Measurements from ENCODE around the gene FBXL20. TPM values are rescaled to one million over a fixed set of nuclear protein-coding genes. Genes with fewer than 3 reads are reported as not detected.

The FBXL20 gene
- total and polyA plus RNA-seq, 10 of the 15 experiments (the other 5 are each of a cell fraction or from before 2014, with no cell fraction given) = 1.2 to 8.3 (median 4.4) TPM

GRCh38 chr17:39305978-39306377, 95.4 kb downstream of the FBXL20 start:
- peak overlapping the region; percentile 11 for H3K27ac ChIP-seq (ENCODE audit: control insufficient read depth, insufficient read depth)
- in situ Hi-C loops (cut with MboI) = no loop called here

DNA sequence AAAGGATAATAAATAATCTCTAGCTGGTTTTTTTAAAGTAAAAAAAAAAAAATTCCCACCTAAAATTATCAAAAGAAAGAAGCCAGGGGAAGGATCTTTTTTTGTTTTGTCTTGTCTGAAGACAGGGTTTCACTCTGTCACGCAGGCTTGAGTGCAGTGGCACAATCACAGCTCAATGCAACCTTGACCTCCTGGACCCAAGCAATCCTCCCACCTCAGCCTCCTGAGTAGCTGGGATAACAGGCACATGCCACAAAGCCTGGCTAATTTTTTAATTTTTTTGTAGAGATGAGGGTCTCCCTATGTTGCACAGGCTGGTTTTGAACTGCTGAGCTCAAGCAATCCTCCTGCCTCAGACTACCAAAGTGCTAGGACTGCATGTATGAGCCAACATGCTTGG, 97.2 kb downstream of the FBXL20 start:
- no peak for DNase-seq (ENCODE audit: low read depth, low spot score)
- POLR2A ChIA-PET = interaction anchor here (1.1 kb wide), 1 partner anchor 60 kb away, joined by 3 read pairs; no protein-coding TSS in a partner anchor
- 89% methylated on average over 1 of the region's 1 CpG for WGBS (ENCODE audit: insufficient coverage, insufficient replicate concordance, low lambda C conversion rate, missing lambda C conversion rate)

More at GRCh38 chr17:39305978-39306377, 95.4 kb downstream of the FBXL20 start:
- H3K9ac ChIP-seq (ENCODE audit: control insufficient read depth, insufficient read depth, low read length) = peak overlapping the region; percentile 16; the same call in 1 of the 2 replicates
- no peaks in the 10 kb centered on the region; a peak in 1 of 4 replicates for H3K36me3 ChIP-seq (ENCODE audit: control insufficient read depth in 2 of 2, insufficient read depth in 2 of 2, low read length in 1 of 2)
- DNase-seq (ENCODE audit: low read depth, low spot score) = no peak
- RAD21 ChIA-PET (ENCODE audit: unreplicated experiment) = no interaction called here
- H3K4me2 ChIP-seq (ENCODE audit: control insufficient read depth, insufficient read depth) = peak overlapping the region; percentile 24
- POLR2A ChIA-PET = interaction anchor here (0.6 kb wide), 1 partner anchor 137 kb away, joined by 3 read pairs; no protein-coding TSS in a partner anchor
- WGBS (ENCODE audit: insufficient coverage, insufficient replicate concordance, low lambda C conversion rate, missing lambda C conversion rate) = 14% methylated on average over 7 of the region's 7 CpGs
- no TSS peak for BruUV-seq (replicated peaks)
- peak; percentile 38 for ATAC-seq
- CTCF ChIA-PET = no interaction called here
- H3K4me3 ChIP-seq = peak overlapping the region; percentile 30; the same call in 1 of the 2 replicates
- no peak overlapping the region; the same call in 1 of the 2 replicates for H2AFZ ChIP-seq (ENCODE audit: control insufficient read depth, low read depth, low read length)
- no peaks in the 10 kb centered on the region for H3K79me2 ChIP-seq (ENCODE audit: control insufficient read depth, insufficient read depth, low read length)
- H3K9me3 ChIP-seq (replicated peaks; ENCODE audit: control insufficient read depth, insufficient read depth, low read length) = no peaks in the 10 kb centered on the region
- intact Hi-C loops (cut with micrococcal nuclease; ENCODE audit: unreplicated experiment) = no loop called here
- SMC1A ChIA-PET (ENCODE audit: uncharacterized antibody, unreplicated experiment) = no interaction called here
- H4K20me1 ChIP-seq (ENCODE audit: control insufficient read depth, insufficient read depth) = no peaks in the 10 kb centered on the region
- TF ChIP-seq BCL11A (IDR thresholded peaks at IDR 0.05; ENCODE audit: low read depth, low read length) (no peak), RAD51 (IDR thresholded peaks at IDR 0.05) (peak; percentile 72), LARP7 (IDR thresholded peaks at IDR 0.05) (no peak)
- TF ChIP-seq, protein P1, sequence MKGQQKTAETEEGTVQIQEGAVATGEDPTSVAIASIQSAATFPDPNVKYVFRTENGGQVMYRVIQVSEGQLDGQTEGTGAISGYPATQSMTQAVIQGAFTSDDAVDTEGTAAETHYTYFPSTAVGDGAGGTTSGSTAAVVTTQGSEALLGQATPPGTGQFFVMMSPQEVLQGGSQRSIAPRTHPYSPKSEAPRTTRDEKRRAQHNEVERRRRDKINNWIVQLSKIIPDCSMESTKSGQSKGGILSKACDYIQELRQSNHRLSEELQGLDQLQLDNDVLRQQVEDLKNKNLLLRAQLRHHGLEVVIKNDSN (IDR thresholded peaks at IDR 0.05; ENCODE audit: borderline replicate concordance, extremely low read length, insufficient read depth, low read depth, low read length) = peak; percentile 31
- peaks cover 18% of the 10 kb centered on the region for H3K4me1 ChIP-seq (ENCODE audit: control insufficient read depth, insufficient read depth, low read length)
- no peaks in the 10 kb centered on the region for H3K27me3 ChIP-seq (replicated peaks in 1 of 2; ENCODE audit: control insufficient read depth in 2 of 2, insufficient read depth in 2 of 2, low read length in 1 of 2)
- no peak for FAIRE-seq

More for the DNA sequence above, 97.2 kb downstream of the FBXL20 start:
- H3K9ac ChIP-seq (ENCODE audit: control insufficient read depth, insufficient read depth, low read length) = no peak overlapping the region
- H4K20me1 ChIP-seq (ENCODE audit: control insufficient read depth, insufficient read depth) = no peaks in the 10 kb centered on the region
- no peaks in the 10 kb centered on the region; a peak in 2 of 4 replicates for H3K36me3 ChIP-seq (ENCODE audit: control insufficient read depth in 2 of 2, insufficient read depth in 2 of 2, low read length in 1 of 2)
- TF ChIP-seq POLR2A (IDR thresholded peaks at IDR 0.05; ENCODE audit: low read depth, low read length) = no peak
- in situ Hi-C loops (cut with MboI) (no loop called here), intact Hi-C loops (cut with micrococcal nuclease; ENCODE audit: unreplicated experiment) (no loop called here)
- H3K4me3 ChIP-seq = no peak overlapping the region
- no peaks in the 10 kb centered on the region for H3K79me2 ChIP-seq (ENCODE audit: control insufficient read depth, insufficient read depth, low read length)
- ChIA-PET SMC1A (ENCODE audit: uncharacterized antibody, unreplicated experiment) (interaction anchor here (0.7 to 0.8 kb wide), 2 partner anchors 20 to 232 kb away, joined by 3 read pairs; no protein-coding TSS in a partner anchor), RAD21 (ENCODE audit: unreplicated experiment) (no interaction called here), CTCF (no interaction called here)
- BruUV-seq (replicated peaks) = no TSS peak
- FAIRE-seq (no peak), ATAC-seq (no peak)
- H3K4me1 ChIP-seq (ENCODE audit: control insufficient read depth, insufficient read depth, low read length) = peaks cover 18% of the 10 kb centered on the region
- H3K27ac ChIP-seq (ENCODE audit: control insufficient read depth, insufficient read depth) = no peak overlapping the region
- H3K9me3 ChIP-seq (replicated peaks; ENCODE audit: control insufficient read depth, insufficient read depth, low read length) = no peaks in the 10 kb centered on the region
- H3K4me2 ChIP-seq (ENCODE audit: control insufficient read depth, insufficient read depth) = no peak overlapping the region
- H3K27me3 ChIP-seq (replicated peaks in 1 of 2; ENCODE audit: control insufficient read depth in 2 of 2, insufficient read depth in 2 of 2, low read length in 1 of 2) = no peaks in the 10 kb centered on the region
- H2AFZ ChIP-seq (ENCODE audit: control insufficient read depth, low read depth, low read length) = no peak overlapping the region

All from GM12878 (cell line).